Prostate gland (tissue), 2 donors: ENCODE measurements around the gene SLC25A26.

Experiments used
- POLR2A ChIP-seq: fragments of 450-650 bp; IDR thresholded peaks from one replicate; pipeline ENCODE4 v1.6.1; 2016; ENCODE audit warnings: antibody characterized with exemption, mild to moderate bottlenecking
- POLR2AphosphoS5 ChIP-seq: sonication (generic); formaldehyde crosslinking; IDR thresholded peaks from one replicate; pipeline ENCODE4 v1.6.1; 2017; ENCODE audit warnings: antibody characterized with exemption
- TF ChIP-seq, protein P1 (sequence below), 4 experiments: fragments of 200-600 bp in 2 of 4; fragments of 450-650 bp in 2 of 4; sonication (generic) in 2 of 4; IDR thresholded peaks; 1 replicate in 3 of 4; 2 replicates in 1 of 4; pipeline ENCODE4 v1.5.1; 2016 to 2019; ENCODE audit warnings: antibody characterized with exemption in 4 of 4, mild to moderate bottlenecking in 2 of 4, moderate library complexity in 2 of 4

DNA sequence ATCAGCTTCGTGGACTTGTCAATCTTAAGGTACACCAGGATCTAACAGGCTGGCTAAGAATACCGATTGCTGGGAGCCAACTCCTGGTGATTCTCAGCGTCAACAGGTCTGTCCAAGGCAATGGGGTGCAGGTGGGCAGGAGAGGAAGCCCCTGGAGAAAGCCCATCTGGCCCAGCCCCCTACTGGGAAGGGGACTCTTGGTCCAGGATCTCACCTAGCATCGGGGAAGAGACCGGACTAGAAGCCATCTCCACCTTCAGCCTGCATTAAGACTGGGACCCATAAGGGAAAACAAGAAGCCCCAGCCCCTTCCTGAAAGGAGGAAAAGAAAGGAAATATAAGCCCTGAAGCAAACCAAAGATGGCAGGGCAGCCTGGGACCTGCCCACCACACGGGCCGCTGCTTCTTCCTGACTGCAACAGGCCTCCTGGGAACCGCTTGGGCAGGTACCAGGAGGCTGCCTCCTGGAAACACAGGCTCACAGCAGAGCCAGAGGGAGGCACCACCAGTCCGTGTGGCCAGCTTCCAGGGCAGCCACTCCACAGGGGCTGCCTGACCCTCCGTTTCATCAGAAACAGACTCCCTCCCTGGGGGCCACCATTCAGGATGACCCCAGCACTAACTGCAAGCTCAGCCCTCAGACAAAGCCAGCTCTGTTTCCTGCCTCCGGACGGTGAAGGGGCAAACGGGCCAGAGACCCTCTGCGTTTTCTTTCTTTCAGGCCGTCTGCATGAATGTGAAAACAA, 179.8 kb downstream of the SLC25A26 start:
- TF ChIP-seq, protein P1, sequence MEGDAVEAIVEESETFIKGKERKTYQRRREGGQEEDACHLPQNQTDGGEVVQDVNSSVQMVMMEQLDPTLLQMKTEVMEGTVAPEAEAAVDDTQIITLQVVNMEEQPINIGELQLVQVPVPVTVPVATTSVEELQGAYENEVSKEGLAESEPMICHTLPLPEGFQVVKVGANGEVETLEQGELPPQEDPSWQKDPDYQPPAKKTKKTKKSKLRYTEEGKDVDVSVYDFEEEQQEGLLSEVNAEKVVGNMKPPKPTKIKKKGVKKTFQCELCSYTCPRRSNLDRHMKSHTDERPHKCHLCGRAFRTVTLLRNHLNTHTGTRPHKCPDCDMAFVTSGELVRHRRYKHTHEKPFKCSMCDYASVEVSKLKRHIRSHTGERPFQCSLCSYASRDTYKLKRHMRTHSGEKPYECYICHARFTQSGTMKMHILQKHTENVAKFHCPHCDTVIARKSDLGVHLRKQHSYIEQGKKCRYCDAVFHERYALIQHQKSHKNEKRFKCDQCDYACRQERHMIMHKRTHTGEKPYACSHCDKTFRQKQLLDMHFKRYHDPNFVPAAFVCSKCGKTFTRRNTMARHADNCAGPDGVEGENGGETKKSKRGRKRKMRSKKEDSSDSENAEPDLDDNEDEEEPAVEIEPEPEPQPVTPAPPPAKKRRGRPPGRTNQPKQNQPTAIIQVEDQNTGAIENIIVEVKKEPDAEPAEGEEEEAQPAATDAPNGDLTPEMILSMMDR (IDR thresholded peaks at IDR 0.05) = peak in 1 of 4 experiments; percentile 10
- TF ChIP-seq POLR2AphosphoS5 (no peak), POLR2A (no peak)
